Testis (tissue), 3 donors: ENCODE results near the gene GREB1L. TPM values are rescaled to one million over a fixed set of nuclear protein-coding genes. Genes with fewer than 3 reads are reported as not detected.
"Not testable (repeated sequence)": the region's sequence is repeated elsewhere in the genome, so short reads cannot be mapped to it uniquely, and the experiment has no call there.

Source experiments
- DNase-seq: peaks from one replicate; pipeline ENCODE4 v3.0.0-alpha.2; 2019
- H3K27ac ChIP-seq, 2 donors: fragments of 200-600 bp; sonication (generic); one replicate each; pipeline ENCODE4 v1.5.1; 2019
- H3K27me3 ChIP-seq: fragments of 200-600 bp; sonication (generic); one replicate; pipeline ENCODE4 v1.5.1; 2019
- H3K36me3 ChIP-seq: fragments of 200-600 bp; sonication (generic); one replicate; pipeline ENCODE4 v1.5.1; 2017; ENCODE audit warnings: low read depth; ENCODE audit errors: missing control alignments
- H3K4me1 ChIP-seq: fragments of 200-600 bp; sonication (generic); one replicate; pipeline ENCODE4 v1.5.1; 2019
- H3K4me3 ChIP-seq, 2 donors: fragments of 200-600 bp; sonication (generic); one replicate each; pipeline ENCODE4 v1.5.1; 2017 to 2019
- H3K9me3 ChIP-seq: fragments of 200-600 bp; sonication (generic); one replicate; pipeline ENCODE4 v1.5.1; 2017
- CTCF ChIP-seq, 3 experiments: fragments of 450-650 bp in 2 of 3; fragments of 200-600 bp in 1 of 3; sonication (generic) in 1 of 3; IDR thresholded peaks; one replicate each; pipeline ENCODE4 v1.5.1; 2016 to 2019; ENCODE audit warnings: antibody characterized with exemption in 3 of 3, mild to moderate bottlenecking in 2 of 3, moderate library complexity in 1 of 3
- POLR2A ChIP-seq: fragments of 450-650 bp; IDR thresholded peaks from one replicate; pipeline ENCODE4 v1.6.1; 2017; ENCODE audit warnings: antibody characterized with exemption, mild to moderate bottlenecking, moderate library complexity
- WGBS, 2 donors: methylation state at CpG; one replicate each; pipeline ENCODE4 v1.1.5; 2018; 5-methylcytosine and 5-hydroxymethylcytosine counted together
- intact Hi-C: fragments of 100-400 bp; cut with DNase I; formaldehyde crosslinking; loops from one replicate; pipeline ENCODE4 v1.15.1; 2023; ENCODE audit warnings: low total_unique reads
- polyA plus RNA-seq: library from polyadenylated mRNA; stranded (reverse); fragments of 350-450 nt; fragmentation: Illumina TruSeq; extraction: RNeasy Lipid Tissue Mini Kit (QIAGEN cat#74804); gene quantifications from one replicate; pipeline ENCODE4 v1.2.3, GENCODE V29; 2014; ENCODE audit warnings: low read depth, low replicate concordance; ENCODE audit not compliant: insufficient read depth
- total RNA-seq, 2 donors: library from RNA; depleted of rRNA; stranded (reverse); fragments of >200 nt; gene quantifications; one replicate each; pipeline ENCODE4 v1.2.3, GENCODE V29; 2016

The GREB1L gene
- total and polyA plus RNA-seq, 3 donors from 2014 or later, result 11.9 to 40.6 (median 38.4) TPM

- intact Hi-C loops, result no loop called here
- no peaks in the 10 kb centered on the region for H3K36me3 ChIP-seq
- H3K27ac ChIP-seq, result peak overlapping the region in 1 of 2 donors; percentile 50
- 70 to 73% methylated on average over 1 of the region's 1 CpG for WGBS, 2 donors
- no peak for TF ChIP-seq POLR2A
- no peak overlapping the region for H3K4me3 ChIP-seq
- peaks cover 10% of the 10 kb centered on the region for H3K4me1 ChIP-seq
- no peak for DNase-seq
- H3K27me3 ChIP-seq, result no peaks in the 10 kb centered on the region
- H3K9me3 ChIP-seq, result no peaks in the 10 kb centered on the region
Observed at GRCh38 chr18:21313576-21313975, 71.5 kb downstream of the GREB1L start.

- H3K4me1 ChIP-seq, result peaks cover 10% of the 10 kb centered on the region
- intact Hi-C loops, result no loop called here
- TF ChIP-seq CTCF (IDR thresholded peaks at IDR 0.05) (no peak), POLR2A (no peak)
- no peak for DNase-seq
- no peaks in the 10 kb centered on the region for H3K36me3 ChIP-seq
- no peak overlapping the region for H3K4me3 ChIP-seq
- H3K27ac ChIP-seq, result peak overlapping the region in 1 of 2 donors; percentile 33
- no peaks in the 10 kb centered on the region for H3K9me3 ChIP-seq
- no peaks in the 10 kb centered on the region for H3K27me3 ChIP-seq
Observed at GRCh38 chr18:21314724-21315123, 72.7 kb downstream of the GREB1L start.

DNA sequence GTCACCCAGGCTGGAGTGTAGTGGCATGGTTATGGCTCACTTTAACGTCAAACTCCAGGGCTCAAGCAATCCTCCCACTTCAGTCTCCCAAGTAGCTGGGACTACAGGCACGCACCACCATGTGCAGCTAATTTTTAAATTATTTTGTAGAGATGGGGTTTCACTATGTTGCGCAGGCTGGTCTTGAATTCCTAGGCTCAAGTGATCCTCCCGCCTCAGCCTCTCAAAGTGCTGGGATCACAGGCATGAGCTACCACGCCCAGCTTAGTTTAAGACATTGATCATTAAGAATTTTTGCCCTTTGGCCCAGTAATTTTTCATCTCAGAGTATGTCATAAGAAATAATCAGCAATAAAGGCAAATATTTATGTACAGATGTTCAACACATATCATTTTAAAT lies 73.1 kb downstream of the GREB1L start:
- H3K36me3 ChIP-seq, H3K4me1 ChIP-seq, H3K4me3 ChIP-seq, intact Hi-C loops, H3K9me3 ChIP-seq, H3K27me3 ChIP-seq, DNase-seq: not testable (repeated sequence)
- WGBS, 2 donors, result 90 to 94% methylated on average over 5 of the region's 5 CpGs
- H3K27ac ChIP-seq, result peak overlapping the region in 1 of 2 donors; percentile 63

GRCh38 chr18:21315741-21316197 lies 73.7 kb downstream of the GREB1L start:
- no peaks in the 10 kb centered on the region for H3K27me3 ChIP-seq
- intact Hi-C loops, result no loop called here
- no peak overlapping the region for H3K4me3 ChIP-seq
- H3K27ac ChIP-seq, result peak overlapping the region in 1 of 2 donors; percentile 63
- 44 to 67% methylated on average over 7 to 9 of the region's 9 CpGs for WGBS, 2 donors
- DNase-seq, result no peak
- TF ChIP-seq POLR2A, result no peak
- TF ChIP-seq CTCF (IDR thresholded peaks at IDR 0.05), result no peak
- H3K9me3 ChIP-seq, result no peaks in the 10 kb centered on the region
- peaks cover 11% of the 10 kb centered on the region for H3K4me1 ChIP-seq
- H3K36me3 ChIP-seq, result no peaks in the 10 kb centered on the region

DNA sequence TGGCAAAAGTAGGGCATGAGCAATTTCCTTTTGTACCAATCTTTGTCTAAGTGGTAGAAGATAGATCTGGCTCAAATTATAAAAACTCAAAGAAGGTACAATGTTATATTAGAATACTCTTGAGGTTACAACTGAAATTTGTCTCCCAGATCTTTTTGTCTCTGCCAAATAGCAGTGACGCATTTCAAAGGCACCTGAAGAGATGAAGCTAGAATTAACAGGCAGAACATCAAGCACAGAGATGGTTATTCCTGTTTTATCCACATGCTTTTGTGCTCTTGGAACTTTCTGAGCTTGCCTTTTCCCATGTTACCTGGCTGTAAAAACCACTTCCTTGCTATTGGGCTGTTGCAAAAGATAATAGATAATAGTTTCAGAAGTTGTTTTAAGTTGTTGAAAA lies 74.3 kb downstream of the GREB1L start:
- WGBS, 2 donors, result 53 to 63% methylated on average over 1 of the region's 1 CpG
- no peaks in the 10 kb centered on the region for H3K36me3 ChIP-seq
- no peaks in the 10 kb centered on the region for H3K27me3 ChIP-seq
- no peaks in the 10 kb centered on the region for H3K9me3 ChIP-seq
- intact Hi-C loops, result no loop called here
- no peak overlapping the region for H3K4me3 ChIP-seq
- peaks cover 15% of the 10 kb centered on the region for H3K4me1 ChIP-seq
- TF ChIP-seq CTCF (IDR thresholded peaks at IDR 0.05) (no peak), POLR2A (no peak)
- H3K27ac ChIP-seq, result peak overlapping the region in 1 of 2 donors; percentile 63
- DNase-seq, result no peak

GRCh38 chr18:21321711-21322110 lies 79.7 kb downstream of the GREB1L start:
- no peak for TF ChIP-seq POLR2A
- TF ChIP-seq CTCF (IDR thresholded peaks at IDR 0.05), result no peak
- DNase-seq, result no peak
- intact Hi-C loops, result no loop called here
- 61 to 64% methylated on average over 3 of the region's 3 CpGs for WGBS, 2 donors
- Histone ChIP-seq H3K27me3 (no peaks in the 10 kb centered on the region), H3K36me3 (no peaks in the 10 kb centered on the region), H3K4me1 (peaks cover 15% of the 10 kb centered on the region), H3K27ac (peak overlapping the region; percentile 33), H3K4me3 (no peak overlapping the region), H3K9me3 (no peaks in the 10 kb centered on the region)
